ENCODE data around the gene LURAP1L. TPM values are rescaled to one million over a fixed set of nuclear protein-coding genes. Genes with fewer than 3 reads are reported as not detected.

LURAP1L gene
- total and polyA plus RNA-seq, 2 donors (not counting 1 experiment from before 2014, with no cell fraction given), result 39.9 to 94.1 TPM

DNA sequence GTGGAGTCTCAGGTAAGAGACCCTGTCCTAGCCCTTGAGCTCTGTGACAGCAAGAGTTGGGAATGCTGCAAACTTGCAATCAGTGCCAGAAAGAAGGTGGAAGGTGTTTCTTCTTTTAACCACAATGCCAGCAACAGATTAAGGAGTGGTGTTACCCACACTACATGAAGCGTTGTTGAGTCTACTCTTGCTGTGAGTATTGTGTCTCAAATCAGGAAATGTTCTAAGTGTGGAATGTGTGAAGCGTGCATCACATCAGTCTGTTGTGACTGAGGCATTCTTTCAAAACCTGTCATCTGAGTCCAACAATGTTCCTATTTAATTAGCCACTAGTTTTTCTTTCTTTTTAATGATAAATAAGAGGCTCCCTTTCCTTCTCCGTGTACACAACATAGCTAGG lies 2.9 kb upstream of the LURAP1L start:
- Histone ChIP-seq H4K20me1 (ENCODE audit: control insufficient read depth, extremely low read depth, insufficient read depth, low read length) (no peaks in the 10 kb centered on the region), H3K27ac (ENCODE audit: insufficient read depth, low read length) (no peak overlapping the region), H3K27me3 (ENCODE audit: control insufficient read depth, insufficient read depth, low read length) (no peaks in the 10 kb centered on the region), H3K4me1 (ENCODE audit: control insufficient read depth, extremely low read depth, insufficient read depth, low read length) (no peaks in the 10 kb centered on the region), H3K36me3 (ENCODE audit: control insufficient read depth, insufficient read depth, low read length) (no peaks in the 10 kb centered on the region), H3K9ac (ENCODE audit: insufficient read depth, low read length) (no peak overlapping the region), H2AFZ (ENCODE audit: low read length) (no peak overlapping the region), H3K79me2 (ENCODE audit: control insufficient read depth, insufficient read depth, low read length) (peaks cover 19% of the 10 kb centered on the region), H3K4me3 (replicated peaks in 1 of 4; ENCODE audit: control extremely low read depth in 1 of 4, insufficient read depth in 1 of 4, low read depth in 3 of 4, low read length in 4 of 4) (no peak overlapping the region), H3K4me2 (ENCODE audit: extremely low read depth, insufficient read depth, low read length) (no peak overlapping the region), H3K9me3 (ENCODE audit: control insufficient read depth, insufficient read depth, low read depth, low read length) (no peaks in the 10 kb centered on the region)
- TF ChIP-seq EZH2 (IDR thresholded peaks at IDR 0.05; ENCODE audit: low read length, missing control alignments), result no peak
- TF ChIP-seq, protein P1, sequence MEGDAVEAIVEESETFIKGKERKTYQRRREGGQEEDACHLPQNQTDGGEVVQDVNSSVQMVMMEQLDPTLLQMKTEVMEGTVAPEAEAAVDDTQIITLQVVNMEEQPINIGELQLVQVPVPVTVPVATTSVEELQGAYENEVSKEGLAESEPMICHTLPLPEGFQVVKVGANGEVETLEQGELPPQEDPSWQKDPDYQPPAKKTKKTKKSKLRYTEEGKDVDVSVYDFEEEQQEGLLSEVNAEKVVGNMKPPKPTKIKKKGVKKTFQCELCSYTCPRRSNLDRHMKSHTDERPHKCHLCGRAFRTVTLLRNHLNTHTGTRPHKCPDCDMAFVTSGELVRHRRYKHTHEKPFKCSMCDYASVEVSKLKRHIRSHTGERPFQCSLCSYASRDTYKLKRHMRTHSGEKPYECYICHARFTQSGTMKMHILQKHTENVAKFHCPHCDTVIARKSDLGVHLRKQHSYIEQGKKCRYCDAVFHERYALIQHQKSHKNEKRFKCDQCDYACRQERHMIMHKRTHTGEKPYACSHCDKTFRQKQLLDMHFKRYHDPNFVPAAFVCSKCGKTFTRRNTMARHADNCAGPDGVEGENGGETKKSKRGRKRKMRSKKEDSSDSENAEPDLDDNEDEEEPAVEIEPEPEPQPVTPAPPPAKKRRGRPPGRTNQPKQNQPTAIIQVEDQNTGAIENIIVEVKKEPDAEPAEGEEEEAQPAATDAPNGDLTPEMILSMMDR (conservative IDR thresholded peaks at IDR 0.05 in 1 of 2, IDR thresholded peaks at IDR 0.05 in 1 of 2; ENCODE audit: low read depth in 1 of 2, low read length in 2 of 2), result no peak
- DNase-seq (ENCODE audit: low read depth in 2 of 2), result peak in 1 of 2 donors; percentile 59

DNA sequence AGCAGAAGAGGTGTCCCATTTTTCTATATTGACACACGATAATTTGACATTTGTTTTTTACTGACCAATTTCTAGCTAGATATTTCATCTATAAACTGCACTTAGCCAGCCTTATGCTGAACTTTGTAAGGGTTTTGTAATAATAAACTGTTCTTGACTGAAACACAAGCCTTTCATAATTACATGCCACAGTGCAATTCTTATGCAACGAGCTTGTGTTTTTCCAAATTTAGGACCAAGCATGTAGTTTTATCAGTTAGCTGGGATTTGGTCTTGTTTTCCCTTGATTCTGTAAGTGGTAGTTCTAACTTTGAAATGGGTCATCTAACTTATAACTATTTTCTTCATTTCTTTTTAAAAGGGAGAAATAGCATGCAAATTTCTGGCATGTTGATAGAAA lies 1.3 kb upstream of the LURAP1L start:
- DNase-seq (ENCODE audit: low read depth in 2 of 2), result peak in 1 of 2 donors; percentile 87

DNA sequence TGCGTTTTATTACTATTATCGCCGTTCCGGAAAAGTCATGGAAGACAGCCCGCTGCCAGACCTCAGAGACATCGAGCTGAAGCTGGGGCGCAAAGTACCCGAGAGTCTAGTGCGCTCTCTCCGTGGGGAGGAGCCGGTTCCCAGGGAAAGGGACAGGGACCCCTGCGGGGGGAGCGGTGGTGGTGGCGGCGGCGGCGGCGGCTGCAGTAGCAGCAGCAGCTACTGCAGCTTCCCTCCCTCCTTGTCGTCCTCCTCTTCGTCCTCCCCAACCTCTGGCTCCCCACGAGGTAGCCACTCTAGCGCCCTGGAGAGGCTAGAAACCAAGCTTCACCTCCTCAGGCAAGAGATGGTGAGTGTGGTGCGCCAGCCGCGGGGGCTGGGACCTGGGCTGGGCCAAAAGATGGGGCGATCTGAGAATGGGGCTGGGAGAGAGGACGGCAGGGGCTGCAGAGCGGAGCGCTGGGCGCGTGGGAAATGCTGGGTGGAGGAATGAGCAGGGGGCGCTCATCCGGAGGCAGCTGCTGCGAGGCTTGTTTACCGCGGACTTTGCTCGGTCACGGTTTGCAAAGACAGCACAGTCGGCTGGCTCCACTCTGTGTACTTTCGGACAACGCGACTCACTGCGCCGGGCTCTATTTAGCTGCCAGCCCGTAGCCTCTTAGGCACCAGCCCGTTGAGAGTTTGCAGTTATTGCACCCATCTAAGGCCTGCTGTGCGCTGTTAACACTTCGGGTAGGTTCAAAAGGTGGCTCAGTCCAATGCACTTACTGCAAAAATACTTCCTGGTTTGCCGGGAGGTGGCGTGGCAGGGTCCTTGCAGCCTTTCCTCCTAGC lies 1.1 kb downstream of the LURAP1L start:
- peak overlapping the region; percentile 18 for H2AFZ ChIP-seq (ENCODE audit: low read length)
- TF ChIP-seq, protein P1 (conservative IDR thresholded peaks at IDR 0.05 in 1 of 2, IDR thresholded peaks at IDR 0.05 in 1 of 2; ENCODE audit: low read depth in 1 of 2, low read length in 2 of 2), result peak; percentile 57 to 62
- no peak for TF ChIP-seq EZH2 (IDR thresholded peaks at IDR 0.05; ENCODE audit: low read length, missing control alignments)
- H3K9me3 ChIP-seq (ENCODE audit: control insufficient read depth, insufficient read depth, low read depth, low read length), result no peaks in the 10 kb centered on the region
- peaks cover 56% of the 10 kb centered on the region for H3K79me2 ChIP-seq (ENCODE audit: control insufficient read depth, insufficient read depth, low read length)
- peak overlapping the region; percentile 73 to 98 (median 84) for H3K4me3 ChIP-seq (replicated peaks in 1 of 4; ENCODE audit: control extremely low read depth in 1 of 4, insufficient read depth in 1 of 4, low read depth in 3 of 4, low read length in 4 of 4)
- H3K9ac ChIP-seq (ENCODE audit: insufficient read depth, low read length), result peak overlapping the region; percentile 88
- no peaks in the 10 kb centered on the region for H3K27me3 ChIP-seq (ENCODE audit: control insufficient read depth, insufficient read depth, low read length)
- H3K36me3 ChIP-seq (ENCODE audit: control insufficient read depth, insufficient read depth, low read length), result peaks cover 2% of the 10 kb centered on the region
- peak; percentile 89 to 95 for DNase-seq (ENCODE audit: low read depth in 2 of 2)
- peaks cover 3% of the 10 kb centered on the region for H3K4me1 ChIP-seq (ENCODE audit: control insufficient read depth, extremely low read depth, insufficient read depth, low read length)
- H4K20me1 ChIP-seq (ENCODE audit: control insufficient read depth, extremely low read depth, insufficient read depth, low read length), result no peaks in the 10 kb centered on the region
- H3K4me2 ChIP-seq (ENCODE audit: extremely low read depth, insufficient read depth, low read length), result peak overlapping the region; percentile 94
- peak overlapping the region; percentile 93 for H3K27ac ChIP-seq (ENCODE audit: insufficient read depth, low read length)

More for the DNA sequence above, 1.3 kb upstream of the LURAP1L start:
- Histone ChIP-seq H3K9me3 (ENCODE audit: control insufficient read depth, insufficient read depth, low read depth, low read length) (no peaks in the 10 kb centered on the region), H3K4me1 (ENCODE audit: control insufficient read depth, extremely low read depth, insufficient read depth, low read length) (no peaks in the 10 kb centered on the region), H3K4me3 (replicated peaks in 1 of 4; ENCODE audit: control extremely low read depth in 1 of 4, insufficient read depth in 1 of 4, low read depth in 3 of 4, low read length in 4 of 4) (peak overlapping the region in 1 of 4 experiments; percentile 7), H3K9ac (ENCODE audit: insufficient read depth, low read length) (no peak overlapping the region), H3K27me3 (ENCODE audit: control insufficient read depth, insufficient read depth, low read length) (no peaks in the 10 kb centered on the region), H4K20me1 (ENCODE audit: control insufficient read depth, extremely low read depth, insufficient read depth, low read length) (no peaks in the 10 kb centered on the region), H3K79me2 (ENCODE audit: control insufficient read depth, insufficient read depth, low read length) (peaks cover 36% of the 10 kb centered on the region), H3K27ac (ENCODE audit: insufficient read depth, low read length) (no peak overlapping the region), H2AFZ (ENCODE audit: low read length) (no peak overlapping the region), H3K4me2 (ENCODE audit: extremely low read depth, insufficient read depth, low read length) (no peak overlapping the region), H3K36me3 (ENCODE audit: control insufficient read depth, insufficient read depth, low read length) (no peaks in the 10 kb centered on the region)
- TF ChIP-seq, protein P1 (conservative IDR thresholded peaks at IDR 0.05 in 1 of 2, IDR thresholded peaks at IDR 0.05 in 1 of 2; ENCODE audit: low read depth in 1 of 2, low read length in 2 of 2), result no peak
- TF ChIP-seq EZH2 (IDR thresholded peaks at IDR 0.05; ENCODE audit: low read length, missing control alignments), result no peak
